NCI-H1694 treated with DMSO at 0.1 percent for 48 hours (cell line): Measurements from ENCODE around the gene NRCAM.
A peak's percentile ranks its signal among the peaks of the same experiment; 100 is the strongest.
"Not testable (repeated sequence)": the region's sequence is repeated elsewhere in the genome, so short reads cannot be mapped to it uniquely, and the experiment has no call there.

Source experiments
- DNase-seq: peaks from one replicate; lab custom pipeline; 2025; lab: John Stamatoyannopoulos, UW

NRCAM gene

GRCh38 chr7:108455998-108456677 lies at the start of gene NRCAM:
NRCAM (minus strand) TSS chr7:108456436; CDS start chr7:108240064, 216,372 bp downstream.
- DNase-seq: peak; percentile 83

- not testable (repeated sequence) for DNase-seq
Observed at GRCh38 chr7:108504576-108504975, 48.3 kb upstream of the NRCAM start.

- DNase-seq: no peak
Observed at GRCh38 chr7:108503112-108504026, 47.1 kb upstream of the NRCAM start.

GRCh38 chr7:108499566-108499965 lies 43.3 kb upstream of the NRCAM start:
- no peak for DNase-seq

GRCh38 chr7:108498481-108498880 lies 42.2 kb upstream of the NRCAM start:
- no peak for DNase-seq

- DNase-seq: peak; percentile 77
Observed at GRCh38 chr7:108497082-108497725, 41.0 kb upstream of the NRCAM start.

GRCh38 chr7:108492742-108493141 lies 36.5 kb upstream of the NRCAM start:
- no peak for DNase-seq

- no peak for DNase-seq
Observed at GRCh38 chr7:108488768-108489538, 32.7 kb upstream of the NRCAM start.

GRCh38 chr7:108487646-108488045 lies 31.4 kb upstream of the NRCAM start:
- DNase-seq: no peak

- DNase-seq: no peak
Observed at GRCh38 chr7:108486291-108486966, 30.2 kb upstream of the NRCAM start.

GRCh38 chr7:108484137-108484536 lies 27.9 kb upstream of the NRCAM start:
- DNase-seq: no peak

GRCh38 chr7:108480311-108480710 lies 24.1 kb upstream of the NRCAM start:
- no peak for DNase-seq

GRCh38 chr7:108479751-108480150 lies 23.5 kb upstream of the NRCAM start:
- no peak for DNase-seq

- no peak for DNase-seq
Observed at GRCh38 chr7:108479118-108479517, 22.9 kb upstream of the NRCAM start.

GRCh38 chr7:108468246-108468645 lies 12.0 kb upstream of the NRCAM start:
- DNase-seq: no peak

- DNase-seq: no peak
Observed at GRCh38 chr7:108467391-108467790, 11.2 kb upstream of the NRCAM start.

GRCh38 chr7:108466322-108466721 lies 10.1 kb upstream of the NRCAM start:
- DNase-seq: not testable (repeated sequence)

- no peak for DNase-seq
Observed at GRCh38 chr7:108464743-108465142, 8.5 kb upstream of the NRCAM start.

GRCh38 chr7:108463613-108464012 lies 7.4 kb upstream of the NRCAM start:
- DNase-seq: no peak

- peak; percentile 99 for DNase-seq
Observed at GRCh38 chr7:108461840-108462239, 5.6 kb upstream of the NRCAM start.

GRCh38 chr7:108460964-108461363 lies 4.7 kb upstream of the NRCAM start:
- DNase-seq: peak; percentile 87
